Mesenchymal stem cell (in vitro differentiated cells and primary cell): Measurements from ENCODE around the gene CYB5R4.

Source experiments
- DNase-seq: peaks from one replicate; pipeline ENCODE4 v3.0.0-alpha.2; 2013
- H2AFZ ChIP-seq: one replicate; pipeline ENCODE4 v1.6.1; 2013; ENCODE audit warnings: low read depth, mild to moderate bottlenecking, control low read depth, inconsistent platforms, low read length, moderate library complexity
- H2AK5ac ChIP-seq: 2 replicates; pipeline ENCODE4 v1.6.1; 2013; ENCODE audit warnings: low read length, moderate library complexity, mild to moderate bottlenecking, inconsistent platforms; ENCODE audit not compliant: severe bottlenecking
- H2BK120ac ChIP-seq: one replicate; pipeline ENCODE4 v1.6.1; 2013; ENCODE audit warnings: low read depth, mild to moderate bottlenecking, inconsistent platforms, low read length, moderate library complexity
- H2BK12ac ChIP-seq, 2 experiments: one replicate each; pipeline ENCODE4 v1.6.1; 2013; ENCODE audit warnings: inconsistent platforms in 2 of 2, low read length in 2 of 2, mild to moderate bottlenecking in 2 of 2, moderate library complexity in 2 of 2, control low read depth in 1 of 2
- H2BK15ac ChIP-seq: one replicate; pipeline ENCODE4 v1.6.1; 2013; ENCODE audit warnings: mild to moderate bottlenecking, low read depth, inconsistent platforms; ENCODE audit not compliant: poor library complexity, severe bottlenecking
- H2BK5ac ChIP-seq: 2 replicates; pipeline ENCODE4 v1.6.1; 2013; ENCODE audit warnings: low read depth, mild to moderate bottlenecking, low read length, control low read depth, inconsistent platforms; ENCODE audit not compliant: poor library complexity, severe bottlenecking
- H3K14ac ChIP-seq, 2 experiments: one replicate each; pipeline ENCODE4 v1.6.1; 2013; ENCODE audit warnings: inconsistent platforms in 2 of 2, low read length in 2 of 2, control low read depth in 1 of 2, mild to moderate bottlenecking in 1 of 2, moderate library complexity in 1 of 2
- H3K18ac ChIP-seq, 2 experiments: one replicate each; pipeline ENCODE4 v1.6.1; 2013; ENCODE audit warnings: inconsistent platforms in 2 of 2, low read length in 2 of 2, control low read depth in 1 of 2, low read depth in 1 of 2, mild to moderate bottlenecking in 1 of 2
- H3K23ac ChIP-seq, 2 experiments: one replicate each; pipeline ENCODE4 v1.6.1; 2013; ENCODE audit warnings: inconsistent platforms in 2 of 2, low read length in 2 of 2, mild to moderate bottlenecking in 2 of 2, moderate library complexity in 2 of 2, control low read depth in 1 of 2
- H3K27ac ChIP-seq: 2 replicates; pipeline ENCODE4 v1.5.1; 2013; ENCODE audit warnings: mild to moderate bottlenecking, moderate library complexity, low read length, control low read depth, inconsistent platforms; ENCODE audit not compliant: poor library complexity, severe bottlenecking
- H3K27me3 ChIP-seq, 2 experiments: 2 replicates each; pipeline versions ENCODE4 v1.6.1 to v1.7.0; 2013; ENCODE audit warnings: low read length in 2 of 2, mild to moderate bottlenecking in 2 of 2, moderate library complexity in 2 of 2, control low read depth in 1 of 2, inconsistent platforms in 1 of 2; ENCODE audit not compliant: control insufficient read depth in 1 of 2, insufficient read depth in 1 of 2
- H3K36me3 ChIP-seq, 2 experiments: 2 replicates each; pipeline versions ENCODE4 v1.6.1 to v1.7.0; 2013; ENCODE audit warnings: low read length in 2 of 2, control low read depth in 1 of 2, inconsistent platforms in 1 of 2, low read depth in 1 of 2, mild to moderate bottlenecking in 1 of 2; ENCODE audit not compliant: insufficient read depth in 2 of 2, control insufficient read depth in 1 of 2
- H3K4ac ChIP-seq, 2 experiments: one replicate each; pipeline ENCODE4 v1.6.1; 2013; ENCODE audit warnings: inconsistent platforms in 2 of 2, low read length in 2 of 2, mild to moderate bottlenecking in 2 of 2, moderate library complexity in 2 of 2, control low read depth in 1 of 2, low read depth in 1 of 2
- H3K4me1 ChIP-seq: 2 replicates; pipeline ENCODE4 v1.6.1; 2013; ENCODE audit warnings: low read depth, low read length, control low read depth; ENCODE audit not compliant: control insufficient read depth, insufficient read depth
- H3K4me2 ChIP-seq: 2 replicates; pipeline ENCODE4 v1.6.1; 2013; ENCODE audit warnings: low read length, mild to moderate bottlenecking, inconsistent platforms; ENCODE audit not compliant: poor library complexity, severe bottlenecking
- H3K4me3 ChIP-seq, 2 experiments: 2 replicates each; pipeline versions ENCODE4 v1.5.1 to v1.7.0; 2013; ENCODE audit warnings: low read length in 2 of 2, mild to moderate bottlenecking in 2 of 2, control low read depth in 1 of 2, low read depth in 1 of 2; ENCODE audit not compliant: insufficient read depth in 1 of 2
- H3K79me1 ChIP-seq: replicated peaks from 2 replicates; pipeline ENCODE4 v1.6.1; 2013; ENCODE audit warnings: mild to moderate bottlenecking, control low read depth, low read length, inconsistent platforms; ENCODE audit not compliant: poor library complexity, severe bottlenecking
- H3K9ac ChIP-seq: 2 replicates; pipeline ENCODE4 v1.7.0; 2013; ENCODE audit warnings: mild to moderate bottlenecking, low read length, moderate library complexity
- H3K9me3 ChIP-seq: 2 replicates; pipeline ENCODE4 v1.7.0; 2013; ENCODE audit warnings: mild to moderate bottlenecking, low read length; ENCODE audit not compliant: control insufficient read depth
- H4K8ac ChIP-seq: one replicate; pipeline ENCODE4 v1.6.1; 2013; ENCODE audit warnings: inconsistent platforms, mild to moderate bottlenecking, low read length, moderate library complexity
- H4K91ac ChIP-seq: one replicate; pipeline ENCODE4 v1.6.1; 2013; ENCODE audit warnings: mild to moderate bottlenecking, low read length, inconsistent platforms
- WGBS: methylation state at CpG from one replicate; pipeline ENCODE4 v1.1.7; 2013; ENCODE audit warnings: mixed read lengths; 5-methylcytosine and 5-hydroxymethylcytosine counted together

Gene CYB5R4

DNA sequence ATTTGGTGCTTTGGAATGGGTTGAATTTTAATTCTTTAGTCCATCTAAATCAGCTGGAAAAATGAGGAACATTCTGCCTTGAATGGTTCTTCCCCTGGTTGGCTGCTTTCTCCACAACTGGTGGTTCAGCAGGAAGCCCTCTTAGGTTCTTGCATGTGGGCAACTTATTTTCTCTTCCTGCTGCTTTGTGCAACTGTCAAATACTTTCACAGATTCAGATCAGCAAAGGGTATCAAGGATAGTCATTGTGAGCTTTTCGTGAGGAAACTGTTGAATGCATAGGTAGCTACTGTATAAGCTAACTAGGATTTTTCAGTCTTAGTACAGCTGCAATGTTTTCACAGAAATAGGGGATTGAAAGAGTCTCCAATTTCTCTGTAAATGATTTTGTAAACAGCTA lies 101.2 kb downstream of the CYB5R4 start:
- no peak overlapping the region for H2BK120ac ChIP-seq
- H4K91ac ChIP-seq = no peak overlapping the region
- 100% methylated on average over 1 of the region's 1 CpG for WGBS
- no peak overlapping the region for H4K8ac ChIP-seq
- no peak overlapping the region for H3K4me2 ChIP-seq
- H3K4me1 ChIP-seq = no peaks in the 10 kb centered on the region
- no peak overlapping the region for H3K4me3 ChIP-seq
- H2BK5ac ChIP-seq = no peak overlapping the region
- no peak overlapping the region for H2AFZ ChIP-seq
- H3K23ac ChIP-seq = no peak overlapping the region
- H3K36me3 ChIP-seq = peaks cover 3 to 39% of the 10 kb centered on the region in 2 experiments
- no peak overlapping the region for H3K9ac ChIP-seq
- H3K79me1 ChIP-seq = no peaks in the 10 kb centered on the region
- H3K27me3 ChIP-seq = no peaks in the 10 kb centered on the region
- no peak overlapping the region for H3K4ac ChIP-seq
- H2BK12ac ChIP-seq = no peak overlapping the region
- no peak overlapping the region for H3K14ac ChIP-seq
- no peak overlapping the region for H3K18ac ChIP-seq
- H3K9me3 ChIP-seq = peaks cover 4% of the 10 kb centered on the region
- H2AK5ac ChIP-seq = no peak overlapping the region
- H2BK15ac ChIP-seq = no peak overlapping the region
- H3K27ac ChIP-seq = no peak overlapping the region
- no peak for DNase-seq

DNA sequence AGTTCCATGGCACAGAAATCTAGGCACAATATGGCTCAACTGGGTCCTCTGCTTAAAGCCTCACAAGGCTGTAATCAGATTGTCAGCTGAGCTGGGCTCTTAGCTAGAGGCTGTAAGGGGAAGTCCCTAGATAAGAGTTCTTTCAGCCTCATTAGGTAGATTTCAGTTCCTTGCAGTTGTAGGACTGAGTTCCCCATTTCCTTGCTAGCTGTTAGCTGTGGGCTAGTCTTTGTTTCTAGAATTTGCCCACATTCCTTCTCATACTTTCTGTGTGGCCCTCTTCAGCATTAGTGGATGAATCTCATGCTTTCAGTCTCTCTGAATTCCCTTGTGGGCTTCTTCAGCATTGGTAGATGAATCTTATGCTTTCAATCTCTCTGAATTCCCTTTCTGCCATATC lies 103.1 kb downstream of the CYB5R4 start:
- H3K14ac ChIP-seq = no peak overlapping the region
- DNase-seq = no peak

GRCh38 chr6:83966539-83966938 lies 107.0 kb downstream of the CYB5R4 start:
- WGBS = 100% methylated on average over 3 of the region's 4 CpGs
- H3K4me2 ChIP-seq = no peak overlapping the region

More for the DNA sequence above, 103.1 kb downstream of the CYB5R4 start:
- H2AFZ ChIP-seq = no peak overlapping the region
- no peak overlapping the region for H2BK5ac ChIP-seq
- H3K4me1 ChIP-seq = no peaks in the 10 kb centered on the region
- peaks cover 3 to 30% of the 10 kb centered on the region in 2 experiments for H3K36me3 ChIP-seq
- no peak overlapping the region for H3K4me2 ChIP-seq
- no peaks in the 10 kb centered on the region for H3K79me1 ChIP-seq
- H3K4ac ChIP-seq = no peak overlapping the region
- H3K23ac ChIP-seq = no peak overlapping the region
- H3K9me3 ChIP-seq = peaks cover 16% of the 10 kb centered on the region
- no peak overlapping the region for H4K91ac ChIP-seq
- H3K27ac ChIP-seq = no peak overlapping the region
- no peak overlapping the region for H3K9ac ChIP-seq
- H2BK120ac ChIP-seq = no peak overlapping the region
- H3K27me3 ChIP-seq = no peaks in the 10 kb centered on the region
- no peak overlapping the region for H3K4me3 ChIP-seq
- H3K18ac ChIP-seq = no peak overlapping the region
- no peak overlapping the region for H4K8ac ChIP-seq
- H2AK5ac ChIP-seq = no peak overlapping the region
- no peak overlapping the region for H2BK15ac ChIP-seq
- no peak overlapping the region for H2BK12ac ChIP-seq

GRCh38 chr6:83970582-83970981 lies 111.1 kb downstream of the CYB5R4 start:
- Histone ChIP-seq H2BK5ac (no peak overlapping the region), H3K9me3 (peaks cover 24% of the 10 kb centered on the region), H3K4me1 (no peaks in the 10 kb centered on the region)

More at GRCh38 chr6:83966539-83966938, 107.0 kb downstream of the CYB5R4 start:
- Histone ChIP-seq H3K4ac (no peak overlapping the region), H3K9ac (no peak overlapping the region), H3K9me3 (peaks cover 28% of the 10 kb centered on the region), H3K27ac (no peak overlapping the region), H3K23ac (no peak overlapping the region), H3K4me1 (no peaks in the 10 kb centered on the region), H2BK120ac (no peak overlapping the region), H2AK5ac (no peak overlapping the region), H3K14ac (no peak overlapping the region), H2AFZ (no peak overlapping the region), H2BK12ac (no peak overlapping the region), H3K79me1 (no peaks in the 10 kb centered on the region), H4K8ac (no peak overlapping the region), H3K36me3 (peaks cover 3 to 21% of the 10 kb centered on the region in 2 experiments), H3K18ac (no peak overlapping the region), H4K91ac (no peak overlapping the region), H2BK5ac (no peak overlapping the region), H3K27me3 (no peaks in the 10 kb centered on the region), H3K4me3 (no peak overlapping the region), H2BK15ac (no peak overlapping the region)
- DNase-seq = no peak

More at GRCh38 chr6:83970582-83970981, 111.1 kb downstream of the CYB5R4 start:
- Histone ChIP-seq H2BK120ac (no peak overlapping the region), H4K91ac (no peak overlapping the region), H3K23ac (no peak overlapping the region), H3K14ac (no peak overlapping the region), H4K8ac (no peak overlapping the region), H3K18ac (no peak overlapping the region), H2BK12ac (no peak overlapping the region), H3K4me3 (no peak overlapping the region), H3K36me3 (no peaks in the 10 kb centered on the region), H2AK5ac (no peak overlapping the region), H2BK15ac (no peak overlapping the region), H3K4me2 (no peak overlapping the region), H3K4ac (no peak overlapping the region), H2AFZ (no peak overlapping the region), H3K79me1 (no peaks in the 10 kb centered on the region), H3K27me3 (no peaks in the 10 kb centered on the region), H3K27ac (no peak overlapping the region), H3K9ac (no peak overlapping the region)
- no peak for DNase-seq
